ENCODE data around the gene PKNOX2. TPM values are rescaled to one million over a fixed set of nuclear protein-coding genes. Genes with fewer than 3 reads are reported as not detected.

The PKNOX2 gene
- total RNA-seq, 2 experiments from 2014 or later, result not detected

DNA sequence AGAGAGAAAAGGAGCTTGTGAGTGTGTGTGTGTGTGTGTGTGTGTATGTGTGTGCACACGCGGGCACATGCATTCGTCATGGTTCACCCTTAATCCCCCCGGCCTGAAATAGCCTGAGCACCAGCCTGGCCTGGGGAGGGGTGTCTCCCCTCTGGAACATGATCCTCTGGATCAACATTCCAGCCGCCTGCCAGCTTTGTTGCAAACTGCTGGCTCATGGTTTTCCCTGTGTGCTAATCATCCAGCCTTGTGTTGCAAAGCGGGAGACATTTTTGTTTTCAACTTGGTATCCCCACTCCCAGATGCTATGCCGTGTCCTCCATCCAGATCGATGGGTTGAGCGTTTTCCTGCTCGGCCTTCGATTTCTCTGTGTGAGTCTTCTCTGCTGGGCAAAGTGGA is 237.2 kb downstream of the PKNOX2 start:
- Mint-ChIP-seq H3K27ac (no peak overlapping the region), H3K36me3 (no peaks in the 10 kb centered on the region), H3K27me3 (peaks cover 69% of the 10 kb centered on the region), H3K4me1 (peaks cover 6% of the 10 kb centered on the region), H3K9me3 (no peaks in the 10 kb centered on the region), H3K4me3 (no peak overlapping the region)
- no peak for DNase-seq

DNA sequence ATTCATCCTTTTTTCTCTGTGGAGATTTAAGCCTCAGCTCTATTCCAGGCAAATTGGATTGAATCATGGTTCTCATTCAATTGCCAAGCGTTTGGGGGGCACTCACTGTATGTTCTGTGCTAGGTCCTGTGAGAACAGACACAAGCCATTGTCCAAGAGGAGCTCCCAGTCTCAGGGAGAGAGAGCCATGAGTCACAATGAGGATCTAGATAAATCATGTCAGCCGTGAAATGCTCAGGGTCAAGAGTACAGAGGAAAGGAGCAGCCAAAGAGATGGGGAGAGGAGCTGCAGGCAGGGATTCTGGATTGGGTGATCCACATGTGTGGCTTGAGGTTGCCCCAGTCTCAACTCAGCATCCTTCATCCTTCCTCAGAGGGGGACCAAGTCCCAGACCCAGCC is 237.9 kb downstream of the PKNOX2 start:
- no peak for DNase-seq
- no peaks in the 10 kb centered on the region for H3K9me3 Mint-ChIP-seq
- no peak overlapping the region for H3K4me3 Mint-ChIP-seq
- H3K4me1 Mint-ChIP-seq, result peaks cover 6% of the 10 kb centered on the region
- H3K27ac Mint-ChIP-seq, result no peak overlapping the region
- no peaks in the 10 kb centered on the region for H3K36me3 Mint-ChIP-seq
- H3K27me3 Mint-ChIP-seq, result peaks cover 63% of the 10 kb centered on the region

DNA sequence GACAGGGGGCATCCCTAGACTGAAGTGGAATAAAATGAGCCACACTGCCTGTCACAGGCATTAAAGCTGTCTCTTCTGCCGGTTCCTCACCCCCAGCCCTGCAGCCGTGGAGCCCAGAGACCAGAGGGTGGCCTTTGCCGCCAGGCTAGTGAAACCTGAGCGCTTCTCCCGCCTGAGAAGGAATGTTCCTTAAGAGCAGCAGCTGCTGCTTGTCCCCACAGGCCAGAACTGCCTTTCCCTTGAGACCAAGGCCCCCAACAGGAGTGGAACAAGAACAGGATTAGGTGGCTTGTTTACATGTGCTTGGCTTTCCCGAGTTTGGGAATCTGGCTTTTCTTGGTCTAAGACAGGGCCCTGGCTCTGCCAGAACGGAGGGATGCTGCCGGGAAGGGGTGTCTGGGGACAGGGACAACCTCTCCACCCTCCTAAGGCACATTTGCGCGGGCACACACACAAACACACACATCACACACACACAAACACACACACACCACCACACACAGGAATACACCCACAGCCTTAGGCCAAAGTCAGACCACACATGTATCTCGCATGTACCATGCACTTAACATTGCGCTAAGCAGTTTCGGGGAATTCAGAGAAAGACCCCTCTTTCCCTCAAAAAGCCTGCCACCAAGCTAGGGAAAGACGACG is 239.7 kb downstream of the PKNOX2 start:
- Mint-ChIP-seq H3K4me3 (no peak overlapping the region), H3K27ac (no peak overlapping the region), H3K27me3 (peaks cover 64% of the 10 kb centered on the region), H3K4me1 (peaks cover 6% of the 10 kb centered on the region), H3K9me3 (no peaks in the 10 kb centered on the region), H3K36me3 (no peaks in the 10 kb centered on the region)
- no peak for DNase-seq

DNA sequence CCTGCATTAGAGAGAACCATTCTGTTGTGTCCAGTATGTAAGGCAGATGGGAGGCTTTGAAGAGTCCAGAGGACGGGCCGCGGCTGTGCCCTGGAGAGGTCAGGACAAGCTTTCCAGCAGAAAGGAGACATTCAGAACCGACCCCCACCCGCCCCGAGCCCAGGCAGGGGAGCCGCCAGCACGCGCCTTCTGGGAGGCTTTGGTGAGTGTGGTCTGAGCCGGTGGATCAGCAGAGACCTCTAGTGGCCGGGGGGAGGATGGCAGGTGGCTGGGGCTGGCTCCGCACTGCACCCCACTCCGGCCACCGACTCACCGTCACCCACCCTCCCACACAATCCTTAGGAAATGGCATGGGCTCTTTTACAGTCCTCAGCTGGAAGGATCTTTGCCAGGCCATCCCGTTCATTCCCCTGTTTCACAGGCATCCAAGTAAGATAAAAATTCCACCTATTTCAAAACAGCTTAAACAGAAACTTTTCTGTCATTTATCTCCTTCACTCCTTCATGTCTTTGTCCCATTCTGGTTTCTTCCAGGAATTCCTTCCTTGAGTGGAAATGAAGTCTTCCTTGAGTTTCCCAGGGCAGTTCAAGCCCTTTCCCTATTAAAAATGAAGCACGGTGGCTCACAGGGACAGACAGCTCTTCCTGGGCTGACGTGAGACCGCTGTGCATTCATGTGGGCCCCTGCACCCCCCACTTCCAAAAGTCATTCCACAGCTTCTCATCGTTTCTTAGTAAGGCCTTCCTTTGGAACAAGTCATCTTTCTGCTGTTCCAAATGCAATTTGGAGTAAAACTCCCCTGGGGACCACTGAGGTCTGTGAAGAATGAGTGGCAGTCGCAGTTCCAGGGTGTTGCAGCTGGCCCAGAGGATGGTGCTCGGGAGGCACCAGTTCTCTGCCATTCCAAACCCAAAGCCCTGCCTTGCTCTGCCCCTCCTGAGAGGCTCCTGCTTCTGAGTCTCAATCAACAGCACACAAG is 240.6 kb downstream of the PKNOX2 start:
- H3K4me1 Mint-ChIP-seq, result peaks cover 6% of the 10 kb centered on the region
- peak; percentile 67 for DNase-seq
- no peaks in the 10 kb centered on the region for H3K36me3 Mint-ChIP-seq
- no peak overlapping the region for H3K27ac Mint-ChIP-seq
- no peak overlapping the region for H3K4me3 Mint-ChIP-seq
- H3K27me3 Mint-ChIP-seq, result peaks cover 65% of the 10 kb centered on the region
- no peaks in the 10 kb centered on the region for H3K9me3 Mint-ChIP-seq

DNA sequence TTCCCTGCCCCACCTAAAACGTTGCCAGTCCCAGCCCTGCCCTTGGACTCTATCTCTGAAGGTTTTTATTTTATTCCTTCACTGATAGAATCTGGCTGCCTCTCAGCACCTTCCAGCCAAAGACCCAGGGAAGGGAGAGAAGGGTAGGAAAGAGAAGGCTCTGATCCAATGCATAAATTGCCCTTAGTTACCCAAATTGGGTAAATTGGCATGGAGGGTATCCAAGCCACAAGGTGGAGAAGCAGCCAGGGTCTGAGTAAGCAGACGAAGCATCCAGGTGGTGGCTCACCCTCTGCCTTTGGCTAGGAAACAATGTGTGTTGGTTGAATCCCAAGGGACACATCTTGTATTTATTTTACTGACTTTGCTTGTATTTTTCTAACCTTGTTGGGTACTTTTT is 242.5 kb downstream of the PKNOX2 start:
- Mint-ChIP-seq H3K4me3 (no peak overlapping the region), H3K36me3 (no peaks in the 10 kb centered on the region), H3K4me1 (peaks cover 6% of the 10 kb centered on the region), H3K9me3 (no peaks in the 10 kb centered on the region), H3K27me3 (peaks cover 66% of the 10 kb centered on the region), H3K27ac (no peak overlapping the region)
- DNase-seq, result no peak

DNA sequence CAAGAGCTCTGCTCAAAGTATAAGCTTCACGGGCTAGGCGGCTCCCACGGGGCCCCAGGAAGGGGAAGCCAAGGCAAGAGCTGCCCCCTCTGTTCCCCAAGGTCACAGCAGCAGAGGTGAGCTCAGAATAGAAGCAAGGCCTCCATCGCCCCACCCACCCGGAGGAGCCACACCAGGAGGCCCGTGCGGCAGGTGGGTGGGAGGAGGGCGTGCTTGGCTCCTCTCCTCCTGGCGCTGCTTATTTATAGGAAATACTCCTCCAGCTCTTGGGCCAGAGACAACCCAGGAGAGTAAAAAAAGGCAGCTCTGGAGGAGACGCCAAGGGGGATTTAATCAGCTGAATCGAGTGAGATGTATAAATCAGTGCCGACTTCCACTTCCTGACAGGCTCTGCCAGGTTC is 243.8 kb downstream of the PKNOX2 start:
- no peaks in the 10 kb centered on the region for H3K9me3 Mint-ChIP-seq
- H3K4me1 Mint-ChIP-seq, result peaks cover 6% of the 10 kb centered on the region
- DNase-seq, result no peak
- H3K27ac Mint-ChIP-seq, result no peak overlapping the region
- H3K27me3 Mint-ChIP-seq, result peaks cover 60% of the 10 kb centered on the region
- no peaks in the 10 kb centered on the region for H3K36me3 Mint-ChIP-seq
- no peak overlapping the region for H3K4me3 Mint-ChIP-seq

DNA sequence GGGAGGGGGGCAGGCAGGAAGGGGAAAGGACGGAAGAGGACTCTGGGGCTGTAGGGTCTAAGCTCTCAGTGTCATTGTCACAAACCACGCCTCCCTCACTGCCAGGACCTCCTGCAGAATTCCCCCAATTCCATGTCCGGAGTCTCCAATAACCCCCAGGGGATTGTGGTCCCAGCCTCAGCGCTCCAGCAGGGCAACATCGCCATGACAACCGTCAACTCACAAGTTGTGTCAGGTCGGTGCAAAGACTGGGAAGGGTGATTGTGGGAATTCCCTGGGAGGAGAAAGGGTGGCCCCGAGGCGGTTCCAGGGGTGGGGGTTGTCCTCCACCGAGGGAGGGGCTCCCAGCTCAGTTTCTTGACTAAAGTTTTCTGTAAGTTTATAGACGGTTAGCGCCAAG is 245.5 kb downstream of the PKNOX2 start:
- H3K9me3 Mint-ChIP-seq, result no peaks in the 10 kb centered on the region
- H3K27me3 Mint-ChIP-seq, result peaks cover 43% of the 10 kb centered on the region
- no peak overlapping the region for H3K4me3 Mint-ChIP-seq
- no peak for DNase-seq
- H3K36me3 Mint-ChIP-seq, result no peaks in the 10 kb centered on the region
- H3K27ac Mint-ChIP-seq, result no peak overlapping the region
- peaks cover 1% of the 10 kb centered on the region for H3K4me1 Mint-ChIP-seq

DNA sequence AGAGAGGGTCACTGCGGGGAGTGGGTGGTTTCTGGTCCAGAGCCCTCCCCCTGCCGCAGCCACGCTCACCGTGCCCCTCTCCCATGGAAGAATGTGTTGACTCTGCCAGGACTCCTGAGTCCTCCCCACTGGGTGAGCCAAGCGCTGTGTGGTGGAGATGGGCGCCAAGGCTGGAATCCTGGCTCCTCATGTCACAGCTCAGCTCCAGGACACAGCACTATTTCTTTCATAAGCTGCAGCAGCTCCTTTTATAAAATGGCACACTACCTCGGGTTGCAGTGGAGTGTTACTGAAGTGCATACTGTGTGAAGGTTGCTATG is 247.6 kb downstream of the PKNOX2 start:
- Mint-ChIP-seq H3K27me3 (peaks cover 27% of the 10 kb centered on the region), H3K27ac (no peak overlapping the region), H3K4me3 (no peak overlapping the region), H3K36me3 (no peaks in the 10 kb centered on the region), H3K4me1 (no peaks in the 10 kb centered on the region), H3K9me3 (no peaks in the 10 kb centered on the region)
- DNase-seq, result no peak

DNA sequence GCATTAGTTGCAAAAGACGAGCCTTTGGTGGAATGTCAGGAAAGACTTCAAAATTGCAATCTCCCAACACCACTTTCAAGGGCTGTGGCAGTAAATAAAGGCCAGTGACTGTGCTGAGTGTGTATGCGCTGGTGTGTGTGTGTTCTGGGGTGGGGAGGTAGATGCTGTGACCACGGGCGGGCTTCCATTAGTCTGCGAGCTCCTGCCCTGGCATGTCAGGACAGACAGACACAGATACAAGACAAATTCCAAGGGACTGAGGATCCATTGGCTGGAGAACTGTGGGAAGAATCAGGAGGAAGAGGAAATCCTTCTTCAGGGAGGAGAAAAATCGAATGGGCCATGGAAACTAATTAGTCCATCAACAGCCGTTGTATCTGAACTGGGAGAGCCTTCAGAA is 248.0 kb downstream of the PKNOX2 start:
- H3K36me3 Mint-ChIP-seq, result no peaks in the 10 kb centered on the region
- H3K4me3 Mint-ChIP-seq, result no peak overlapping the region
- H3K27ac Mint-ChIP-seq, result no peak overlapping the region
- H3K4me1 Mint-ChIP-seq, result no peaks in the 10 kb centered on the region
- peaks cover 27% of the 10 kb centered on the region for H3K27me3 Mint-ChIP-seq
- DNase-seq, result no peak
- H3K9me3 Mint-ChIP-seq, result no peaks in the 10 kb centered on the region

DNA sequence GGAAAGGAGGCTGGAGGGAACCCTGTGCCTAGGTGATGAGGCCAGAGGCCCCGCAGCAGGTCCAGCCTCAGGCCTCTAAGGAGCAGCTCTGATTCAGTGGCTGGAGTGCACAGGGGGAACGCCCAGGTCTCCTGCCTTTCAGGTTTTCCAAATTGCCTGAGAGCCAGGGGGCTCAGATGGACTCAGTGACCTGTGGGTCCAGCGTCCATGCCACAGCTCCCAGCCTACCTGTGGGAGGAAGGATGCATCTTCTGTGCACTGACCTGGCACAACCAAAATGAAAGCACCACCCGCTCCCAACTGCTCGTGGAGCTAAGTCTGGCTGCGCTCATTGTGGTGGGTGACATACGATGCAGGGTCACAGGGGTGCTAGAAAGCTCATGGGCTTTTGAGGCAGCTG is 248.7 kb downstream of the PKNOX2 start:
- H3K27me3 Mint-ChIP-seq, result peaks cover 23% of the 10 kb centered on the region
- H3K4me1 Mint-ChIP-seq, result no peaks in the 10 kb centered on the region
- H3K27ac Mint-ChIP-seq, result no peak overlapping the region
- no peaks in the 10 kb centered on the region for H3K9me3 Mint-ChIP-seq
- no peak for DNase-seq
- no peaks in the 10 kb centered on the region for H3K36me3 Mint-ChIP-seq
- no peak overlapping the region for H3K4me3 Mint-ChIP-seq

DNA sequence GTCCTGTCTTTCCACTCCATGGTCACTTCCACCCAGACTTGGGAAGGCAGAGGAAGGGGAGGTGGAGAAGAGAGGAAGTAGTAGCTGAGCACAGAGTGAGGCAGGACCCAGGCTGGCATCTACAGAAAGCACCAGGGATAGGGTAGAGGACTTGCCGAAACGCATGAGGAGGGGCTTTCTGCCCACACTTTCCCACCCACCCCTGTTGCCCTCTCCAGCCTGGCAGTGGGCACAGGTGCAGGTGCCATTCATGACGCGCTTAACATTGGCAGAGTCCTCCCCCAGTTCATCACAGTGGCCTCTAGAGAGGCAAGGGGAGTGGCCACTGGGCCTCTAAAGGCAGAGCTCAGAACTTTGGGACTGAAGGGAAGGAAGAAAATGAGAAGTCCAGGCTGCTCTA is 249.6 kb downstream of the PKNOX2 start:
- H3K9me3 Mint-ChIP-seq, result no peaks in the 10 kb centered on the region
- peaks cover 19% of the 10 kb centered on the region for H3K27me3 Mint-ChIP-seq
- H3K4me1 Mint-ChIP-seq, result no peaks in the 10 kb centered on the region
- no peak overlapping the region for H3K27ac Mint-ChIP-seq
- no peak overlapping the region for H3K4me3 Mint-ChIP-seq
- DNase-seq, result no peak
- H3K36me3 Mint-ChIP-seq, result no peaks in the 10 kb centered on the region

DNA sequence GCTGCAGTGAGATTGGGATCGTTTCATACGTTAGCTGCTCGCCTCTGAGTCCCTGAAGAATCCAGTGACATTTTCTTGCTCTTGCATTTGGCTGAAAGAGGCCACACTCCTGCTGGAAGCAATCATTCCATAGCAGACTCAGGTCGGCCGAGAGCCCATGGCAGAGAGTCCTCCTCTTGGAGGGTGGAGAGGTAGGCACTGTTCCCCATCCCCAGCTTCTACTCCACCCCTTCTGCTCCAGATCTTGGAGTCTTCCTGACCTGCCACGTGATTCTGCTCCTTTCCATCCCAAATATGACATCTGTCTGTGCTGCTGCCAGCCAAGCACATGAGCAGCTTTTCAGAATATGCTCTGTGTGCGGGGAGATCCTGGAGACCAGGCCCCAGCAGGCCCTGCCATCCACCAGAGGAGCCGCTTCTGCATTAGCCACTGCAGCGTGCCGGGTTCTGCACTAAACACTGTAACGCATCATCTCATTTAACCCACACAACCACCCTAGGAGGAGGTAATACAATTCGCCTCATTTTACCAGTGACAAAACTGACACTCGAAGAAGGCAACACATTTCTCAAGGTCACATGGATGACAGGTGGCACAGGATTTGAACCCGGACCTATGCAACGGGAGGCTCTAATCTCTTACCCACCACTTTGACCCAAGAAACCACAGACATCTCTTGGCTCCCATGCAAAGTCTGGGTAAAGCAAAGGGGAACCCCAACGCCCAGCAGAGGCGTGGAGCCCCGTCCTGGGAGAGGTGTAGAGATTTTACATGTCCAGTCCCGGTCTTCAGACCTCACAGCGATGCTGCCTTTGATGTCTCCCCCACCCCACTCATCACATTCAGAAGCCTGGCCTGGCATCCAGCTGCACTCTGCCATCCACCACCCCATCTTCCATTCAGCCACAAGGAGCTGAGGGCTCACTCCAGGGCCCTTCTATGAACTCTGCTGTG is 252.7 kb downstream of the PKNOX2 start:
- Mint-ChIP-seq H3K27me3 (no peaks in the 10 kb centered on the region), H3K36me3 (no peaks in the 10 kb centered on the region), H3K4me1 (no peaks in the 10 kb centered on the region), H3K27ac (no peak overlapping the region), H3K9me3 (no peaks in the 10 kb centered on the region), H3K4me3 (no peak overlapping the region)
- no peak for DNase-seq

DNA sequence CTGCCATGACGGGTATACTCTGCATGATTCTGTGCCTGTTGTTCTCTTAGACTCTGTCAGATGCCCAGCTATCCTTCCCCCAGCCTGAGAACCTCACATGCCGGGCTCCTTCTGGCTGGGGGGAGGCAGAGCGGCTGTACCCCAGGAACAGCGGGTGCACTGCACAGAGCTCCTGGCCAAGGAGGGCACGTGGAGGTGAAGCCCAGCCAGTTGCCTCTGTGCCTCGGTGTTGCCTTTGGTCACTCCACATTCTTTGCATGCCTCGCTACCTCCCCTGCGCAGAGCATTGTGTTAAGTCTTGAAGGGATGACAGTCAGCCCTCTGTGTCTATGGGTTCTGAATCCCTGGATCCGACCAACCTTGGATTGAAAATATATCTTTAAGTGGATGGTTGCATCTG is 253.8 kb downstream of the PKNOX2 start:
- no peak for DNase-seq
- H3K36me3 Mint-ChIP-seq, result no peaks in the 10 kb centered on the region
- H3K27ac Mint-ChIP-seq, result no peak overlapping the region
- H3K4me1 Mint-ChIP-seq, result no peaks in the 10 kb centered on the region
- H3K27me3 Mint-ChIP-seq, result no peaks in the 10 kb centered on the region
- H3K4me3 Mint-ChIP-seq, result no peak overlapping the region
- H3K9me3 Mint-ChIP-seq, result no peaks in the 10 kb centered on the region

DNA sequence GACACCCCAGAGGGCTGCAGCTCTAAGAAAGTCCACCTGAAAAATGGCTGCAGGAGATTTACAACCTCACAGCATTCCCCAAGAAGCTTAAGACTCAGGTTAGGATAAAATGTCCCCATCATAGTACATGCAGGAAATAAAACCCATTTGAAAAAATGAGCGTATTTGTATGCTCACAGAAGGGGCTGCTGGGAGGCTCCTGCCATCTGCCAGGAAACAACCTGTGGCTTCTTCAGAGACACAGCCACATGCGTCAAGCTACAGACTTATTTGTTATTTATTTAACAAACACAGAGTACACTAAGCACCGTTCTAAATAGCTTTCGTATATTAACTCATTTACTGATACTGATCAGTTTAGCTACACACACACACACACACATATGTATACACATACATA is 258.1 kb downstream of the PKNOX2 start:
- Mint-ChIP-seq H3K36me3 (no peaks in the 10 kb centered on the region), H3K9me3 (no peaks in the 10 kb centered on the region), H3K27ac (no peak overlapping the region), H3K4me3 (no peak overlapping the region), H3K4me1 (no peaks in the 10 kb centered on the region), H3K27me3 (no peaks in the 10 kb centered on the region)
- DNase-seq, result no peak

DNA sequence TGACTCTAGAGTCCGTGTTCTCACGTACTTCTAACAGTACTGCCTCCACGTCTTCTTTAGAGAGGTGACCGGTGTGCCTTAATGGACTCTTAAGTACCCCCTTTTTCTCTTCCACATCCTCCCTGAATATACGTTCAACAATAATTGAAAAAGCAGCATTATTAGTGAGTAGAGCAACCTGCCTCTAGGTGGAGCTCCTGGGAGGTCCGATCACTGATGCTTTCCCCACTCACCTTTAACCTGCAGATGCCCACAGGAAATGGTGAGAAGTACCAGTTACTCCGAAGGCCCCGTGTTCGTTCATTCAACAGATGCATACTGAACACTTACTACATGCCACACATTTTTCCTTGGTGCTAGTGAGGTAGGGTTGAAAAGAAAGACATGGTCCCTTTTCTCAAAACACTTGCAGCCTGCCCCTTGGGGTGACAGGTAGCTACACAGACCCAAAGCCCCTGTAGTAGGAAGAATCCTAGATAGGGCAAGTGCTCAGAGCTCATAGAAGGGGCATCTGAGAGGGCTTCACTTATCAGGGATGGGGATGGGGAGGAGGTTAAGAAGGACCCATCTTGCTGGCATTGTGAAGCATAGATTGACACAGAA is 258.8 kb downstream of the PKNOX2 start:
- Mint-ChIP-seq H3K27ac (no peak overlapping the region), H3K4me3 (no peak overlapping the region), H3K27me3 (peaks cover 3% of the 10 kb centered on the region), H3K9me3 (no peaks in the 10 kb centered on the region), H3K36me3 (no peaks in the 10 kb centered on the region), H3K4me1 (no peaks in the 10 kb centered on the region)
- no peak for DNase-seq

All from activated naive CD8-positive, alpha-beta T cell treated with anti-CD3 and anti-CD28 coated beads for 36 hours (primary cell).